HepG2 (cell line): Measurements from ENCODE around the gene ANXA11. TPM values are rescaled to one million over a fixed set of nuclear protein-coding genes. Genes with fewer than 3 reads are reported as not detected.

Experiments used
- ATAC-seq: fragments of 200-7000 bp; cut with Tn5 transposase; 3 replicates; pipeline ENCODE4 v1.9.1; 2020; ENCODE audit warnings: mild to moderate bottlenecking, moderate library complexity
- BruUV-seq: library from RNA; stranded (reverse); fragments of 400-500 nt; replicated peaks from 2 replicates; lab custom pipeline; 2021; lab: Mats Ljungman, UMichigan
- CTCF ChIA-PET: fragments of 300-600 bp; formaldehyde crosslinking; extraction: SDS; loops from one replicate; lab custom pipeline; 2021; ENCODE audit warnings: low total read pairs, inconsistent platforms, low intra/inter-chr PET ratio; lab: Yijun Ruan, JAX
- POLR2A ChIA-PET: fragments of 350-600 bp; sonication (Branson Sonifier 250); formaldehyde crosslinking; loops from one replicate; lab custom pipeline; 2020; ENCODE audit warnings: antibody characterized with exemption, inconsistent platforms; lab: Yijun Ruan, JAX
- DNase-seq: peaks from one replicate; pipeline ENCODE4 v3.0.0-alpha.2; 2015; ENCODE audit warnings: low spot score
- FAIRE-seq: peaks from 3 replicates; lab custom pipeline; 2011; peaks lifted over from hg19 to GRCh38; lab: Jason Lieb, UNC
- H2AFZ ChIP-seq: one replicate; pipeline ENCODE4 v1.6.1; 2011; ENCODE audit warnings: low read length, inconsistent platforms
- H3K27ac ChIP-seq: fragments of 300-600 bp; 3 replicates; pipeline ENCODE4 v1.8.0; 2011; ENCODE audit warnings: mixed run types, mild to moderate bottlenecking, mixed read lengths, low read length, inconsistent platforms; ENCODE audit not compliant: insufficient read depth; ENCODE audit errors: extremely low read length
- H3K27me3 ChIP-seq, 2 experiments: fragments of 200-600 bp in 1 of 2; 2 replicates in 1 of 2; 3 replicates in 1 of 2; pipeline versions ENCODE4 v1.6.0 to v1.8.0; 2011; ENCODE audit warnings: low read length in 2 of 2, mild to moderate bottlenecking in 2 of 2, moderate library complexity in 2 of 2, inconsistent platforms in 1 of 2; ENCODE audit not compliant: insufficient read depth in 2 of 2, control insufficient read depth in 1 of 2
- H3K36me3 ChIP-seq, 2 experiments: fragments of 200-600 bp in 1 of 2; replicated peaks in 1 of 2; 2 replicates in 1 of 2; 3 replicates in 1 of 2; pipeline versions ENCODE4 v1.5.1 to v1.8.0; 2011; ENCODE audit warnings: low read length in 2 of 2, inconsistent platforms in 1 of 2; ENCODE audit not compliant: insufficient read depth in 2 of 2, control insufficient read depth in 1 of 2
- H3K4me1 ChIP-seq: 2 replicates; pipeline ENCODE4 v1.5.1; 2012; ENCODE audit warnings: low read length, inconsistent platforms; ENCODE audit not compliant: insufficient read depth
- H3K4me2 ChIP-seq: 2 replicates; pipeline ENCODE4 v1.6.0; 2011; ENCODE audit warnings: low read depth, low read length, inconsistent platforms
- H3K4me3 ChIP-seq, 3 experiments: fragments of 200-600 bp in 1 of 3; sonication (generic), shearing (Covaris generic) in 1 of 3; replicated peaks in 1 of 3; 2 replicates each; pipeline ENCODE4 v1.5.1; 2011 to 2016; ENCODE audit warnings: low read length in 3 of 3, inconsistent platforms in 2 of 3, low read depth in 2 of 3, mild to moderate bottlenecking in 2 of 3, control low read depth in 1 of 3, mixed read lengths in 1 of 3; ENCODE audit not compliant: insufficient read depth in 1 of 3
- H3K79me2 ChIP-seq: one replicate; pipeline ENCODE4 v1.6.1; 2011; ENCODE audit warnings: low read length, inconsistent platforms; ENCODE audit not compliant: insufficient read depth
- H3K9ac ChIP-seq: 2 replicates; pipeline ENCODE4 v1.6.0; 2011; ENCODE audit warnings: mild to moderate bottlenecking, low read depth, low read length, inconsistent platforms; ENCODE audit not compliant: insufficient read depth
- H3K9me3 ChIP-seq: 2 replicates; pipeline ENCODE4 v1.5.1; 2012; ENCODE audit warnings: mild to moderate bottlenecking, low read length
- H4K20me1 ChIP-seq: 2 replicates; pipeline ENCODE4 v1.6.0; 2011; ENCODE audit warnings: inconsistent platforms, mild to moderate bottlenecking, low read length, moderate library complexity; ENCODE audit not compliant: insufficient read depth
- FOSL2 ChIP-seq: sonication (generic); formaldehyde crosslinking; IDR thresholded peaks from 2 replicates; pipeline ENCODE4 v1.4.0; 2020; ENCODE audit warnings: missing genetic modification reagents
- HMGXB4 ChIP-seq, 2 experiments: sonication (generic) in 1 of 2; formaldehyde crosslinking in 1 of 2; IDR thresholded peaks; 2 replicates each; pipeline versions ENCODE4 v1.4.0 to v1.6.1; 2018 to 2020; ENCODE audit warnings: missing genetic modification reagents in 2 of 2, borderline replicate concordance in 1 of 2, low read depth in 1 of 2, mild to moderate bottlenecking in 1 of 2, missing biosample characterization in 1 of 2
- HNF1B ChIP-seq: sonication (generic); formaldehyde crosslinking; IDR thresholded peaks from 2 replicates; pipeline ENCODE4 v1.5.1; 2020; ENCODE audit warnings: mild to moderate bottlenecking, moderate library complexity, missing genetic modification reagents
- MAFG ChIP-seq: sonication (generic); formaldehyde crosslinking; IDR thresholded peaks from 2 replicates; pipeline ENCODE4 v1.5.1; 2020; ENCODE audit warnings: mild to moderate bottlenecking, missing genetic modification reagents
- NCOA2 ChIP-seq: sonication (generic); formaldehyde crosslinking; IDR thresholded peaks from 2 replicates; pipeline ENCODE4 v1.8.0; 2022; ENCODE audit warnings: inconsistent platforms
- NFIC ChIP-seq: IDR thresholded peaks from 2 replicates; pipeline ENCODE4 v1.6.1; 2012; ENCODE audit warnings: mild to moderate bottlenecking, low read length, inconsistent platforms
- RORA ChIP-seq: sonication (generic); formaldehyde crosslinking; IDR thresholded peaks from 2 replicates; pipeline ENCODE4 v1.5.0; 2020; ENCODE audit warnings: mild to moderate bottlenecking, missing genetic modification reagents, moderate library complexity
- SNAPC4 ChIP-seq: sonication (generic); formaldehyde crosslinking; IDR thresholded peaks from 2 replicates; pipeline ENCODE4 v1.4.0; 2020; ENCODE audit warnings: mild to moderate bottlenecking, missing genetic modification reagents
- TOE1 ChIP-seq: sonication (generic); formaldehyde crosslinking; IDR thresholded peaks from 2 replicates; pipeline ENCODE4 v1.4.0; 2020; ENCODE audit warnings: mild to moderate bottlenecking, missing genetic modification reagents
- XRCC5 ChIP-seq: fragments of 200-400 bp; formaldehyde crosslinking; optimal IDR thresholded peaks from 2 replicates; pipeline ENCODE3; 2017; ENCODE audit warnings: mild to moderate bottlenecking, low read length
- ZBTB43 ChIP-seq: sonication (generic); formaldehyde crosslinking; conservative IDR thresholded peaks from 2 replicates; pipeline ENCODE4 v1.4.0; 2020; ENCODE audit warnings: missing genetic modification reagents
- ZFAT ChIP-seq: sonication (generic); formaldehyde crosslinking; conservative IDR thresholded peaks from 2 replicates; pipeline ENCODE4 v1.8.1; 2023; ENCODE audit warnings: missing genetic modification reagents, inconsistent platforms
- WGBS: methylation state at CpG from one replicate; pipeline ENCODE4 v1.1.6; 2017; ENCODE audit warnings: low lambda C conversion rate; 5-methylcytosine and 5-hydroxymethylcytosine counted together
- in situ Hi-C: cut with HindIII; loops from 2 replicates; pipeline ENCODE4 v1.10.0; 2017; ENCODE audit warnings: low pct_unique_long_range_greater_than_20kb; ENCODE audit not compliant: extremely low pct_ligation_motif_present
- intact Hi-C: fragments of 100-400 bp; cut with micrococcal nuclease; formaldehyde crosslinking; loops from one replicate; pipeline ENCODE4 v1.10.0; 2022; ENCODE audit not compliant: unreplicated experiment
- polyA plus RNA-seq, 8 experiments: library from polyadenylated mRNA; depleted of rRNA in 3 of 8; stranded (reverse) in 7 of 8; unstranded in 1 of 8; fragments of >200 nt; fragmentation: Illumina TruSeq in 4 of 8; extraction: Trizol in 4 of 8; gene quantifications; 2 replicates each; pipeline versions ENCODE4 v1.2.1 to v1.2.3, GENCODE V29; 2011 to 2016; ENCODE audit warnings: low read depth in 4 of 8, missing spikeins in 1 of 8, mixed read lengths in 1 of 8; ENCODE audit not compliant: insufficient read depth in 1 of 8
- total RNA-seq, 5 experiments: library from RNA; depleted of rRNA; stranded (reverse); fragments of >200 nt; fragmentation: Illumina TruSeq; extraction: Trizol; gene quantifications; 2 replicates each; pipeline ENCODE4 v1.2.3, GENCODE V29; 2016; ENCODE audit warnings: low read depth in 1 of 5

Gene ANXA11
- total and polyA plus RNA-seq, 2 of the 13 experiments (the other 11 are each of a cell fraction or from before 2014, with no cell fraction given): 30.6 to 51.5 TPM

GRCh38 chr10:80202934-80203834 is 2.2 kb downstream of the ANXA11 start:
- H3K9ac ChIP-seq: peak overlapping the region; percentile 85; the same call in 1 of the 2 replicates
- 35% methylated on average over 14 of the region's 14 CpGs for WGBS
- no peaks in the 10 kb centered on the region for H3K9me3 ChIP-seq
- FAIRE-seq (peak; percentile 89), ATAC-seq (peak; percentile 70), DNase-seq (peak; percentile 77)
- in situ Hi-C loops: no loop called here
- H4K20me1 ChIP-seq: no peaks in the 10 kb centered on the region
- H3K4me1 ChIP-seq: peaks cover 56% of the 10 kb centered on the region
- H3K4me2 ChIP-seq: peak overlapping the region; percentile 80
- H3K27me3 ChIP-seq: no peaks in the 10 kb centered on the region; a peak in 1 of 5 replicates
- no TSS peak for BruUV-seq
- H3K79me2 ChIP-seq: peaks cover 48% of the 10 kb centered on the region
- intact Hi-C loops: loop anchor here (1.0 to 10.0 kb wide), 2 partner anchors 42 to 58 kb away; no protein-coding TSS in a partner anchor
- CTCF ChIA-PET: no interaction called here
- no peak overlapping the region for H2AFZ ChIP-seq
- H3K27ac ChIP-seq: peak overlapping the region; percentile 8
- peak overlapping the region; percentile 87 to 93 (median 88); a peak in 5 of 6 replicates for H3K4me3 ChIP-seq
- H3K36me3 ChIP-seq: no peaks in the 10 kb centered on the region
- POLR2A ChIA-PET: interaction anchor here (1.0 to 1.3 kb wide), 2 partner anchors 9 to 121 kb away, joined by 3 read pairs; no protein-coding TSS in a partner anchor
- no peak for TF ChIP-seq NCOA2 (CRISPR knock-in tag)
- TF ChIP-seq XRCC5: peak; percentile 83
- no peak for TF ChIP-seq NFIC
- peak in 1 of 2 experiments; percentile 30; a peak in 1 of 4 replicates for TF ChIP-seq HMGXB4 (CRISPR knock-in tag; IDR thresholded peaks at IDR 0.05; ENCODE audit: borderline replicate concordance in 1 of 2, low read depth in 1 of 2)
- TF ChIP-seq HNF1B: peak; percentile 28; the same call in 1 of the 2 replicates
- no peak for TF ChIP-seq ZBTB43 (CRISPR knock-in tag)
- TF ChIP-seq ZFAT (CRISPR knock-in tag): no peak
- no peak for TF ChIP-seq TOE1
- no peak for TF ChIP-seq MAFG (CRISPR knock-in tag)
- TF ChIP-seq FOSL2 (CRISPR knock-in tag): peak; percentile 29; the same call in 1 of the 2 replicates
- TF ChIP-seq SNAPC4: no peak
- no peak for TF ChIP-seq RORA
